NOMO-1 (cell line): ENCODE data around the gene COMMD7.
A peak's percentile ranks its signal among the peaks of the same experiment; 100 is the strongest.
"Not testable (repeated sequence)": the region's sequence is repeated elsewhere in the genome, so short reads cannot be mapped to it uniquely, and the experiment has no call there.

Experiments used
- DNase-seq, 2 experiments: peaks; one replicate each; lab custom pipeline; 2025; ENCODE audit not compliant: unreplicated experiment in 2 of 2; lab: John Stamatoyannopoulos, UW

The COMMD7 gene

DNA sequence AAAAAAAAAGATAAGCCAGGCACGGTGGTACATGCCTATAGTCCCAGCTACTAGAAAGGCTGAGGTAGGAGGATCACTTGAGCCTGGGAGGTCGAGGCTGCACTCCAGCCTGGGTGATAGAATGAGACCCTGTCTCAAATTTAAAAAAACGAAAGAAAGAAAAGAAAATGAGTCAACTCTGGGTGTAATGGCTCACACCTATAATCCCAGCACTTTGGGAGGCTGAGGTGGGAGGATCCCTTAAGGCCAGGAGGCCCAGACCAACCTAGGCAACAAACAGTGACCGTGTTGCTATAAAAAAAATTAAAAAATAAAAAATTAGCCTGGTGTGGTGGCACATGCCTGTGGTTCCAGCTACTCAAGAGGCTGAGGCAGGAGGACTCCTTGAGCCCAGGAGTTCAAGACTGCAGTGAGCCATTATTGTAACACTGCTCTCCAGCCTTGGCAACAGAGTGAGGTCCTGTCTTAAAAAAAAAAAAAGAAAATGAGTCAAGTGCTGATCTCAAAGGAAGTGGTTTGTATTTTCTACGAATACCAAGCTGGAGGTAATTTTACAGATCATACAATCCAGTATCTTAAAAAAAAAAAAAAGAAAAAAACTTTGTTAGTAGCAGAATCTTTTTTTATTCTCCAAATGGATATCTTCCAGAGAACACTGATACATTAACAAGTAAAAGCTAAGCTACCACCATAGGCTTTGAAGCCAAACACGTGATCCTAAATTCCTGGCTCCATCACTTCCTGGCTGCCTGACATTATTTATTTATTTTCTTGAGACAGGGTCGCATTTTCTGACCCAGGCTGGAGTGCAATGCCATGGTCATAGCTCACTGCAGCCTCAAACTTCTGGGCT lies 5.7 kb downstream of the COMMD7 start:
- DNase-seq = no peak

DNA sequence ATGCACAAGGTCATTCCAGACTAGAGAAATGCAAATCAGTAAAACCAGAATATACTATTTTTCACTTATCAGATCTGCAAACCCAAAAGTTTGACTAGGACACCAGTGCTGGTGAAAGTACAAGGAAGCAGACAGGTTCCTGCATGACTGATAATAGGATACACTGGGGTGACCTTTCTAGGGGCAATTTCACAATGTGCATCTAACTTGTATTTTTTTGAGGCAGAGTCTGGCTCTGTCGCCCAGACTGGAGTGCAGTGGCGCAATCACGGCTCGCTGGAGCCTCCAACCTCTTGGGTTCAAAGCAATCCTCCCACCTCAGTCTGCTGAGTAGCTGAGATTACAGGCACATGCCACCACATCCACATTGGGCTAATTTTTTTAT lies 11.4 kb downstream of the COMMD7 start:
- peak; percentile 46 to 76 for DNase-seq

DNA sequence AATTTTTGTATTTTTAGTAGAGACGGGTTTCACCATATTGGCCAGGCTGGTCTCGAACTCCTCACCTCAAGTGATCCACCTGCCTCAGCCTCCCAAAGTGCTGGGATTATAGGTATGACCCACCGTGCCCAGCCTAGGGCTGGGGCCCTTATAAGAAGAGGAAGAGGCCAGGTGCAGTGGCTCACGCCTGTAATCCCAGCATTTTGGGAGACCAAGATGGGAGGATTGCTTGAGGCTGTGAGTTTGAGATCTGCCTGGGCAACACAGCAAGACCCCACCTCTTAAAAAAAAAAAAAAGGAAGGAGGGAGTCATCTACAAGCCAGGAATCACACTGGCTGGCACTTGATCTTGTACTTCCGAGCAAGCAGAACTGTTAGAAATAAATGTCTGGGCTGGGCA lies 13.9 kb downstream of the COMMD7 start:
- DNase-seq = not testable (repeated sequence)

DNA sequence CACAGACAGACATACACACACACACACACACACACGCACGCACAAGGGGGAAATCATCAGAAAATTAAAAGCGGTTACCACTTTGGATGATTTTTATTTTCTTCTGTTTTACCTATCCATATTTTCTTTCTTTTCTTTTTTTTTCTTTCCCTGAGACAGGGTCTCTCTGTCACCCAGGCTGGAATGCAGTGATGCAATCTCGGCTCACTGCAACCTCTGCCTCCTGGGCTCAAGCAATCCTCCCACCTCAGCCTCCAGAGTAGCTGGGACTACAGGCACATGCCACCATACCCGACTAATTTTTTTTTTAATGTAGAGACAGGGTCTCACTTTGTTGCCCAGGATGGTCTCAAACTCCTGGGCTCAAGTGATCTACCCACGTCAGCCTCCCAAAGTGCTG lies 14.8 kb downstream of the COMMD7 start:
- DNase-seq = not testable (repeated sequence)

DNA sequence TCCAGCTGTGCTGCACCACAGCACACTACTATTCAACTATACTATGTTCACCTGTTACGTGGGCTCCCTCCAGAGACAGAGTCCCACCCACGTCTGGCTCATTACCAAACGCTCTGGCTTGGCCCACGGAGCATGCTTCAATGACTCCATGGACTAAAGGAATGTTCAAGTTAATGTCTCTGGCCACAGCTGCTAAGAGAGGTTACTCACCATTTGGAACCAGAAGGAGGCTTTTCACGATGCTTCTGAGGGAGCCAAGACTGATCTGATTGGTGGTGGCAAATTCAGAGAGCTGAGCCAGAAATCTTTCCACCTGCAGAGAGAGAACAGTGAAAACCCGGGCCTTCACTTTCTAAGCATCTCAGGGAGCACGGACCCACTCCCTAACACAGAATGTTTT lies 15.6 kb downstream of the COMMD7 start:
- no peak for DNase-seq

DNA sequence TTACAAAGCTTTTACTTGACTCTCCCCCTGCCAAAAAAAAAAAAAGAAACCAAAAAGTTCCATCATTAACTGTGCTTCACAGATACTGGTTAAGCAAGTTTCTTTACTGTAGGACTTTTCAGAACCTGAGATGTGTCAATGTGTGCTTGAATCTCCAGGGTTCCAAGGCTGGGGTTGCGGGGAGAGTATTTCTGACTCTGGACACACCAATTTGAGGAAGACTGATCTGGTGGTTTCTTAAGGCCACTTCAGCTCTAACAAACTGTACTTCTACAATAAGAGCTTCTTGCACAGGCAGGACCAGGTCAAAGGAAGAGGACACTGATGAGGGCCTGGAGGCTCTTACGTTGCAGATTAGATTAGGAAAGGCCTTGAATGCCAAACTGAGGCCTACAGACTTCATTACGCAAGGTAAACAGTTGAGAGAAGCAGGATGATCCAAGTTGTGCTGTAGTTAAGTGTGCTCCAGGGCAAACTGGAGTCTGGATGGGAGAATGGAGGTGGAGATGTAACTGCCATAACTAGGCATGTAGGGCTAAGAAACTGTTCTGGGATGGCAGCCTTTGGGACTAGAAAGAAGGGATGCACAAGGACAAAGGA lies 24.4 kb downstream of the COMMD7 start:
- DNase-seq = no peak

DNA sequence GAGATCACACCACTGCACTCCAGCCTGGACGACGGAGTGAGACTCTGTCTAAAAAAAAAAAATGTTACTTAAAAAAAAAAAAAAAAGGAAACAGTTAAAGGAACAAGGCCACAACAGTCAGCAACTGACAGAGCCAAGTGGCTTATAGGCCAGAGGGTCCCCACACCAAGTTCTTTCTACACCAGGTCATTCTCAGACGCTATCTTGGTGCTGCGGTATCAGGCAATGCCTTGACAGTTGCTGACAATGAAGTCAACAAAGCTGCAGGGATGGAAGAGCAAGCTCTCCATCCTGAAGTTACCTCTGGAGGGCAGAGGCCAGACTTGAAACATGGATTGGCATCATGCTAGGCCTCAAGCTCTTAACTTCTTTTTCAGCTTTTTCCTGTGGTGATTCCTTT lies 31.9 kb downstream of the COMMD7 start:
- no peak for DNase-seq

DNA sequence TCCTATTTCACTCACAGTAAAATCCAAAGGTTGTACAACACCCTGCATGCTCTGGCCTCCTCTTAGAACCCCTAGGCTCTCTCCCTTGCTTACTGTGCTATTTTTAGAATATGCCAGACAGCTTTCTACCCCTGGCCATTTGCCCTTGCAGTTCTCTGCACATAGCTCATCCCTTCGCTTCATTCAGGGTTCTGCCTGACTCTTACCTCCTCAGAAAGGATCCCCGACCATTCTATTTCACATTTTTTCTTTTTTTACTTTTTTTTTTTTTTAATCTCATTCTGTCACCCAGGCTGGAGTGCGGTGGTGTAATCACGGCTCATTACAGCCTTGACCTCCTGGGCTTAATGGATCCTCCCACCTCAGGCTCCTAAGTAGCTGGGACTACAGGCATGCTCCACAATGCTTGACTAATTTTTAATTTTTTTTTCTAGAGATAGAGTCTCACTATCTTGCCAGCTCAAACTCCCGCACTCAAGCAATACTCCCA lies 33.6 kb downstream of the COMMD7 start:
- no peak for DNase-seq

DNA sequence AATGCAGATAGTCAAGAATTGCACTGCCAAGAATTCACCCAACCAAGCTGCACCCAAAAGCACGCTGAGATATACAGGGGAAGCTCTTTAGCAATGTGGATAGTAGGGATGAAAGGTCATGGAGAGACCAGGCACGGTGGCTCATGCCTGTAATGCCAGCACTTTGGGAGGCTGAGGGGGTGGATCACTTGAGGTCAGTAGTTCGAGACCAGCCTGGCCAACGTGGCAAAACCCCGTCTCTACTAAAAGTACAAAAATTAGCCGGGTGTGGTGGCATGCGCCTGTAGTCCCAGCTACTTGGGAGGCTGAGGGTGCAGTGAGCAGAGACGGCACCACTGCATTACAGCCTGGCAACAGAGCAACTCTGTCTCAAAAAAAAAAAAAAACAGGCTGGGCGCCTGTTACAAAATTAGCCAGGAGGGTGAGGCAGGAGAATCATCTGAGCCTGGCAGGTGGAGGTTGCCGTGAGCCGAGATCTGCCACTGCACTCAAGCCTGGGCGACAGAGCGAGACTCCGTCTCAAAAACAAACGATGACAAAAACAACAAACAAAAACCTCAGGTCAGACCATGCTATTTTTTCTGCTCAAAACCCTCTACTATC lies 34.1 kb downstream of the COMMD7 start:
- DNase-seq = not testable (repeated sequence)

DNA sequence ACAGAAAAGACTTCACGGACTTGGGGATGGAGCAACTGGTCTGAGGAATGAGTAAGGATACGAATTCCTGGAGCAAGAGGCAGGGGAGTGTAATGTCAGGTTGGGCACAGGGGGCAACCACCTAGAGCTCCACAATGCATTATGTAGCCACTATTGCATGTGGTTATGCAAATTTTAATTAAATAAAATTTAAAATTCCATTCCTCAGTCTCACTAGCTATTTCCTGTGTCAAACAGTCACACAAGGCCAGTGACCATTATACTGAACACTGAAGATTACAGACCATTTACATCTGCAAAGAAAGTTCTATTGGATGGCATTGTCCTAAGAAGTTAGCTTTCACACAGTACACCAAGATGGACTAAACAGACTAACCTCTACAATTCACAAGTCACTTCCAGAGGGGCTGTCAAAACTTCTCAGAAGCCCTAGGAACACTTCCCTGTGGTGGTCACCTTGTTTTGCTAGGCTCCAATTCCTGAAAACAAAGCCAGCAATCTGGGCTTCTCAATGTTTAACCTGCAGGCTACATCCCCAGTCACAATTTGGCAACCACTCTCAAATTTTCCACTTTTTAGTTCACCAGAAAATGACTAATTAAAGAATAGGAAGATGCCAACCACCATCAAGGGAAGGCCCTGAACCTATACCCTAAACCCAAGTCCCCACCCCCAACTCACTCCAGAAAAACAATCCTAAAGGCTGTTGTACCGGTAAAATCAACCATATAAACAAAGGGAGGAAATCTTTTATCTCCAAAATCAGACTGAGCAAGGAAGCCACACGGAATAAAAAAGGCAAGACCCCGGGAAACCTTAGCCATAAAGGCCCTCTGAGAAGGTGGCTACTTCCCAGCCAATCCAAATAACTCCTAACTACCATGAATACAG lies 35.3 kb downstream of the COMMD7 start:
- DNase-seq = no peak

DNA sequence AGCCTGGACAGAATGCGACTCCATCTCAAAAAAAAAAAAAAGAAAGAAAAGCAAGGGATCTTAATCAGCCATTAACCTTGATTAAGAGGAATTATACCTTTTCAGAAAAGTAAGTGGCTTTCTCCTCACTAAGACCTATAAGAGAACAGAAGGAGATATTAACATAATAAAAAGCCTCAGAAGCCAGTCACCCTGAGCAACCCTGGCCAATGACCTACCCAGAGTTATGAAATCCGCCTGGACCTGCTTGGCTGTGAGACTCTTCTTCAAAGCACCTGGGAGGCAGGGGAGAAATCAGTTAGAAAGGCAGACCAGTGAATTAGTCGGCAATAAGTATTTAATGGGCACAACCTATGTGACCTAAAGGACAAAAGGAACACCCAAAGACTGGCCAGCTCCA lies 36.8 kb downstream of the COMMD7 start:
- no peak for DNase-seq

DNA sequence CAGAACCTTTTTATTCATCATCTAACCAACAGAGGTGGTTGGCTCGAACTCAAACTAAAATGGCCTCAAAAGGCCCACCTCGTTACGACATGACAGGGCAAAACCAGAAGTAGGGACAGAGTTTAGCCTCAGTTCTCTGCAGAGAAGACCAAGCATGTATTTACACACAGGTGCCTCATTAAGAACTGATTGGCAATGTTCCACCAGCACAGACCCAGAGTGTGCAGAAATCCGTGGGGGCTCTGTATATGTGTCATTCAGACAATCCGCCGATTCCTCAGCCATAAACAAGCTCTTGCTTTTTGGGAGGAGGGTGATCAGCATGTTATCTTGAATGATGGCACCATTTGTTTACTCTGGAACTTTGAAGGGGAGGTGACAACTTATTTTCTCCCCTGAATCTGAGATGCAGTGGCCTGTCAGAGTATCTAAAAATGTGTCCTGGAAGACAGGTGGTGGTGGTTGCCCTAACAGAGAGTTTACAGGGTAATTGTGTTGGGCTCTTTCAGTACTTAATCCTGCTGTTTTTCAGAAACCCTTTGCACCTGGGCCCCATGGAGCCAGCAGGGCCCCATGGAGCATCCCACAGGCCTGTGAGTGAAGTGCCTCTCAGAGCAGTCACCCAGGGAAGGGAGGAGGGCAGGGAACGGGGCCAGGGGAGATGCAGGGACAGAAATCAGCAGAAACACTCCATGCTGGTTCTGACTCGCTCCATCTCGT lies 40.4 kb downstream of the COMMD7 start:
- no peak for DNase-seq

DNA sequence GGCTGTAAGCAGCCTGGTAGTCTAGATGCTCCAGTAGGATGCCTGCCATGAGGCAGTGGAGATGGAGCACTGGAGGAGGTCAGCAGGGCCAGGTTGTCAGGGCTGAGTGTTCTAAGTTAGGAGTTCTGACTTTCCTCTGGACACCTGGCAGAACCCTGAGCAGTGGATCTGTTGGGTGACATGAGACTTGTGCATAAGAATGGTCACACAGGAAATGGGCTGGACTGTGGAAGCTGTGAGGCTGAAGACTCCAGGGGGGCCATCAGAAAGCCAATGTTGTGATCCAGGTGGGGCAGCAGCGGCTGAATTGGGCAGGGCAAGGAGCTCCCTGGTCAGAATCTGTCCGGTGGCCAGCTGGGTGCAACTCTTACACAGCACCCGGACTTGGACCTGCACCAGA lies 45.7 kb downstream of the COMMD7 start:
- DNase-seq = no peak

DNA sequence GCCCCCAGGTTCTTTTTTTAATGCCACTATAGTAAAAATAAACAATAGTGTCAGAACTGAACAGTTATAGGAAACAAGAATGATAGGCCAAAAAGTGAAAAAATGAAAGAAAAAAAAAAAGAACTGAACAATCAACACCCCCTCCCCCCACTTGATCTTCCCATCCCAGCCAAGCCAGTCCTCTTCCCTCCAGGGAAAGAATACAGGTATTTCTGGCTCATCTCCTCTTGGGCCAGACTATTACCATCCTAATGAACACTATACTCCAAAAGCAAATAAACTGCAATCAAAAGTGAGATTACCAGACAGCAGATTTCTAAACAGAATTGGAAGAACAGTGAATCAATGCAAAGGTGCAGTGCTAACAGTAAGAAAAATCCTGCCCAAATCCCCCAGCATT lies 48.2 kb downstream of the COMMD7 start:
- DNase-seq = no peak

DNA sequence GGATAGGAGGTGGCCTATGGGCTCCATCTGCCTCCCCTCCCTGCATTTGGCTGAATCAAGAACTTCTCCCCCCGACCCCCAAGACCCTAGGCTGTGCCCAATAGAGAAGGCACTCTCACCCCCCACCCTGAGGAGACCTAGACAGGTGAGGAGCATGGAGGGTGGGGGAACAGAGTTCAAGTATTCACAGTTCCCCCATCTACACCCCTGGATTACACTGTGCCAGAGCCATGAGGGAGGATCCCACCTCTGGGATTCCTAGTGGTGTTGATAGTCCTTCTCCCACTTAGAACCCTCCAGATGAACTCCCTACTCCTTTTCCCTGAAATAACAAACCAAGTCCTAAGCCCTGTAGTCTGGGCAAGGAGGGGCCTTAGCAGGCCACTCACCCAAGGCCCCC lies 54.3 kb downstream of the COMMD7 start:
- DNase-seq = not testable (repeated sequence)

DNA sequence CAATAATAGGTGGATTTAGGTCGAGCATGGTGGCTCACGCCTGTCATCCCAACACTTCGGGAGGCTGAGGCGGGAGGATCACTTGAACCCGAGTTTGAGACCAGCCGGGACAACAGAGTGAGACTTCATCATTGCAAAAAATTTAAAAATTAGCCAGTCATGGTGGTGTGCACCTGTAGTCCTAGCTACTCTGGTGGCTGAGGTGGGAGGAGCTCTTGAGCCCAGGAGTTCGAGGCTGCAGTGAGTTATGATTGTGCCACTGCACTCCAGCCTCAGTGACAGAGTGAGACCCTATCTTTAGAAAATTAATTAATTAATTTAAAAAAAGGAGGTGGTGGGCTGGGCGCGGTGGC lies 56.1 kb downstream of the COMMD7 start:
- no peak for DNase-seq

DNA sequence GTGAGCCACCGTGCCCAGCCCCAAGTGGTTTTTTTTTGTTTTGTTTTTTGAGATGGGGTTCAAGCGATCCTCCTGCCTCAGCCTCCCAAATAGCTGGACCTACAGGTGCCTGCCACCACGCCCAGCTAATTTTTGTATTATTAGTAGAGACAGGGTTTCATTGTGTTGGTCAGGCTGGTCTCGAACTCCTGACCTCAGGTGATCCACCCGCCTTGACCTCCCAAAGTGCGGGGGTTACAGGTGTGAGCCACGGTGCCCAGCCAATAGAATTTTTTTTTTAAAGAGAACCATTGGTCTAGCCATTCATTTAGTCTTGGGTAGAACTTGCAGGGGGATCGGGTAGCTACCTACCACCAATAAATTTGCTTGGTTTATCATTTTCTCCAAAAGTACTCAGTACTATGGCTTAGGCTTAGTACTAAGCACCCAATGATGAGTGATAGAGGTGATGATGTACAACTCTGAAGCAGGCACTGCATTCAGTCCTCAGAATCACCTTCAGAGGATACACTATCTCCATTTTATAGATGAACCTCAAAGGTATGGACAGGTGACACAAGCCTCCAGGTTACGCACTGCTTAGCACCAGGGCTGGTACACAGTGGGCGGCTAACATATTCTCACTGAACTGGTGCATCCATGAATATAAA lies 56.6 kb downstream of the COMMD7 start:
- no peak for DNase-seq

DNA sequence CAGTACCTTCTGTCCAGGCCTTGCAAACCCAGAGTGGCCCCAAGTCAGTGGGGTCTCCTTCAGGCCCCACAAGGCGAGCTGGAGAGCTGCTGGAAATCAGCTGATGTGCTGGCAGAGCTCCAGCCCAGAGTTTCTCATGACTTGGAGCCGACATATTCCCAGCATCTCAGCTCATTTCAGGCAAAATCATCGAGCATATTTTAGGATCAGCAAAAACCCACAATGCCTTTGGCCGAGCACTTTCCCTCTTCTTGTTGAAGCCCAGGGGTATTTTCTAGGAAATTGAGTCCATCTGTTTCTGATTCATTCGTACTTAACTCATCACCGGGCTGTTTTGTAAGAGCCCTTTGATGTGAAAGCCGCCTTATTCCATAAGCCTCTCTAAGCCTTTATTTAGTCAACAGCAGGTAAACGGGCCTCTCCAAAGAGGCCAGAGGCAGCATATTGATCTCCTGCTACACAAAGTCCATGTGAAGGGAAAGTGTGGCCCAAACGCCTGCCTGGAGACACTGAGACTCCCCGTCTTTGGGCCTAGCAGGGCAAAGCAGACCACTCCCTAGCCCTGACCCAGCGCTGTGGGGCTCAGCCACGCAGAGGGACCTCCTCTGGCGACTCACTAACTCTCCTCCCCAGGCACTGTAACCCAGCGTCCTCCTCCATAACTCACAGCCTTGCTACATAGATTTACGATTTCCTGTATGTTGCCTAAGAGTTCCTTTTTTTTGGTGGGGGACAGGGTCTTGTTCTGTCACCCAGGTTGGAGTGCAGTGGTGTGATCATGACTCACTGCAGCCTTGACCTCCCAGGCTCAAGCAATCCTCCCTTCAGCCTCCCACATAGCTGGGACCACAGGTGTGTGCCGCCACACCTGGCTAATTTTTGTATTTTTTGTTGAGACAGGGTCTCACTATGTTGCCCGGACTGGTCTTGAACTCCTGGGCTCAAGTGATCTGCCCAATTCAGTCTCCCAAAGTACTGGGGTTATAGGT lies 57.4 kb downstream of the COMMD7 start:
- peak; percentile 84 to 90 for DNase-seq

DNA sequence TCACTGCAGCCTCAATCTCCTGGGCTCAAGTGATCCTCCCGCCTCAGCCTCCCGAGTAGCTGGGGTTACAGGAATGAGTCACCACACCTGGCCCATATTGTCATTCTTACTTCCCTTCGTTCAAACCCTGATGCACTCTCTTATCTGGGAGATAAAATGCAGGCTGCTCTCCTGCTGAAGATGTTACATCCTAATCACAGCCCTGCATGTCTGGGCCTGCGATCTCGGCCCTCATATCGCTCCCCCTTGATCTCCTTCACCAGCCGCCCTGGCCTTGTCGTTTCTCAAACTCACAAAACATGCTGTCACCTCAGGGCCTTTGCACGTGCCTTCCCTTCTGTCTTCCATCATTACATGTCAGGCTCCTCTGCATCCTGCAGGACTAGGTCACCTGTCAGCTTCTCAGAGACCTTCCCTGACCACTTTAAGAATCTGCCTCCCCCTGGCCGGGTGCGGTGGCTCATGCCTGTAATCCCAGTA lies 60.7 kb downstream of the COMMD7 start:
- no peak for DNase-seq
